Aorta (tissue), 5 donors: Measurements from ENCODE around the gene RASSF3. TPM values are rescaled to one million over a fixed set of nuclear protein-coding genes. Genes with fewer than 3 reads are reported as not detected.
A peak's percentile ranks its signal among the peaks of the same experiment; 100 is the strongest.
"Not testable (repeated sequence)": the region's sequence is repeated elsewhere in the genome, so short reads cannot be mapped to it uniquely, and the experiment has no call there.

Source experiments
- ATAC-seq: fragments of 200-7000 bp; cut with Tn5 transposase; one replicate; pipeline ENCODE4 v1.9.1; 2022; ENCODE audit warnings: moderate library complexity; ENCODE audit not compliant: low FRiP score
- DNase-seq, 2 donors: peaks; one replicate each; pipeline ENCODE4 v3.0.0-alpha.2; 2020
- H3K27ac ChIP-seq, 2 donors: one replicate each; pipeline ENCODE4 v1.5.1; 2013; ENCODE audit warnings: low read length in 2 of 2, mild to moderate bottlenecking in 2 of 2, moderate library complexity in 2 of 2, control low read depth in 1 of 2, inconsistent platforms in 1 of 2, low read depth in 1 of 2
- H3K27me3 ChIP-seq, 2 donors: one replicate each; pipeline ENCODE4 v1.6.1; 2013; ENCODE audit warnings: control low read depth in 1 of 2, low read length in 1 of 2, mild to moderate bottlenecking in 1 of 2, moderate library complexity in 1 of 2; ENCODE audit not compliant: insufficient read depth in 2 of 2, control insufficient read depth in 1 of 2
- H3K36me3 ChIP-seq, 2 donors: one replicate each; pipeline ENCODE4 v1.6.1; 2013; ENCODE audit warnings: control low read depth in 1 of 2, low read length in 1 of 2, mild to moderate bottlenecking in 1 of 2; ENCODE audit not compliant: insufficient read depth in 2 of 2, control insufficient read depth in 1 of 2
- H3K4me1 ChIP-seq, 2 donors: one replicate each; pipeline ENCODE4 v1.6.1; 2013; ENCODE audit warnings: low read length in 2 of 2, control low read depth in 1 of 2, mild to moderate bottlenecking in 1 of 2, moderate library complexity in 1 of 2; ENCODE audit not compliant: insufficient read depth in 2 of 2, control insufficient read depth in 1 of 2
- H3K4me3 ChIP-seq, 2 donors: one replicate each; pipeline ENCODE4 v1.5.1; 2013; ENCODE audit warnings: low read length in 2 of 2, control low read depth in 1 of 2, mild to moderate bottlenecking in 1 of 2
- H3K9me3 ChIP-seq: one replicate; pipeline ENCODE4 v1.6.1; 2013; ENCODE audit warnings: mild to moderate bottlenecking, low read length; ENCODE audit not compliant: control insufficient read depth
- WGBS, 2 donors: extraction: QIAGEN DNeasy Blood & Tissue Kit; methylation state at CpG; one replicate each; pipeline ENCODE4 v1.1.7; 2013; 5-methylcytosine and 5-hydroxymethylcytosine counted together
- intact Hi-C, 2 donors: fragments of 100-400 bp; cut with DNase I; formaldehyde crosslinking; loops; one replicate each; pipeline versions ENCODE4 v1.14.2 to v1.15.0; 2022
- polyA plus RNA-seq, 2 donors: library from polyadenylated mRNA; stranded (reverse); fragments of 200-250 nt; gene quantifications; one replicate each; pipeline ENCODE4 v1.2.3, GENCODE V29; 2013
- total RNA-seq, 2 donors: library from RNA; stranded (reverse); fragmentation: NEBNext Ultra II Directional; extraction: Animal tissue kit (Norgen Biotek cat#: 25700); gene quantifications; one replicate each; pipeline ENCODE4 v1.2.1, GENCODE V29; 2021
- donor health status: healthy with polysubstance abuse.
- donor health status: Bipolar disorder and iron deficiency.
- donor health status: DM: no; HTN: no; CAD: no.
- donor health status: DM: no; HTN: no; CAD: no.
- donor health status: DM: yes; HTN: yes; CAD: no.

Gene RASSF3
- total and polyA plus RNA-seq, 4 donors = 85.1 to 445 (median 307) TPM

GRCh38 chr12:64685050-64685449 is 74.8 kb downstream of the RASSF3 start:
- Histone ChIP-seq H3K36me3 (peaks cover 0 to 5% of the 10 kb centered on the region in 2 donors), H3K27ac (no peak overlapping the region), H3K9me3 (no peaks in the 10 kb centered on the region), H3K27me3 (no peaks in the 10 kb centered on the region), H3K4me1 (peaks cover 0 to 3% of the 10 kb centered on the region in 2 donors), H3K4me3 (no peak overlapping the region)
- WGBS, 2 donors = 93 to 94% methylated on average over 6 of the region's 6 CpGs
- DNase-seq (no peak), ATAC-seq (no peak)
- intact Hi-C loops = loop anchor here in 1 of 2 donors (5.0 kb wide), 1 partner anchor 73 kb away; the partner anchor contains the start of gene RASSF3

- H3K4me1 ChIP-seq = peaks cover 0 to 3% of the 10 kb centered on the region in 2 donors
- ATAC-seq (no peak), DNase-seq (no peak)
- H3K27me3 ChIP-seq = no peaks in the 10 kb centered on the region
- WGBS, 2 donors = 82 to 87% methylated on average over 15 of the region's 15 CpGs
- intact Hi-C loops = loop anchor here in 1 of 2 donors (5.0 kb wide), 1 partner anchor 73 kb away; the partner anchor contains the start of gene RASSF3
- no peak overlapping the region for H3K4me3 ChIP-seq
- no peak overlapping the region for H3K27ac ChIP-seq
- peaks cover 0 to 5% of the 10 kb centered on the region in 2 donors for H3K36me3 ChIP-seq
- no peaks in the 10 kb centered on the region for H3K9me3 ChIP-seq
These were observed 75.3 kb downstream of the RASSF3 start for GRCh38 chr12:64685605-64686004.

- intact Hi-C loops = loop anchor here in 1 of 2 donors (5.0 kb wide), 1 partner anchor 76 kb away; the partner anchor contains the start of gene RASSF3
- DNase-seq (no peak), ATAC-seq (no peak)
- Histone ChIP-seq H3K36me3 (peaks cover 3 to 5% of the 10 kb centered on the region in 2 donors), H3K9me3 (no peaks in the 10 kb centered on the region), H3K4me3 (no peak overlapping the region), H3K4me1 (peaks cover 0 to 6% of the 10 kb centered on the region in 2 donors), H3K27ac (peak overlapping the region; percentile 5 to 37), H3K27me3 (no peaks in the 10 kb centered on the region)
- 23 to 26% methylated on average over 5 of the region's 5 CpGs for WGBS, 2 donors
These were observed 77.5 kb downstream of the RASSF3 start for GRCh38 chr12:64687816-64688215.

- peaks cover 3 to 5% of the 10 kb centered on the region in 2 donors for H3K36me3 ChIP-seq
- WGBS, 2 donors = 14 to 16% methylated on average over 6 of the region's 6 CpGs
- peak overlapping the region; percentile 5 to 37 for H3K27ac ChIP-seq
- no peaks in the 10 kb centered on the region for H3K9me3 ChIP-seq
- ATAC-seq (no peak), DNase-seq (no peak)
- intact Hi-C loops = loop anchor here in 1 of 2 donors (5.0 kb wide), 1 partner anchor 76 kb away; the partner anchor contains the start of gene RASSF3
- no peak overlapping the region for H3K4me3 ChIP-seq
- peaks cover 0 to 5% of the 10 kb centered on the region in 2 donors for H3K4me1 ChIP-seq
- no peaks in the 10 kb centered on the region for H3K27me3 ChIP-seq
These were observed 77.9 kb downstream of the RASSF3 start for GRCh38 chr12:64688219-64688618.

- Histone ChIP-seq H3K4me1 (peaks cover 0 to 3% of the 10 kb centered on the region in 2 donors), H3K9me3 (no peaks in the 10 kb centered on the region), H3K27ac (peak overlapping the region in 1 of 2 donors; percentile 61), H3K36me3 (peaks cover 3 to 5% of the 10 kb centered on the region in 2 donors), H3K27me3 (no peaks in the 10 kb centered on the region), H3K4me3 (no peak overlapping the region)
- WGBS, 2 donors = 34% methylated on average over 7 of the region's 7 CpGs
- DNase-seq (no peak), ATAC-seq (peak; percentile 59)
- intact Hi-C loops = loop anchor here in 1 of 2 donors (5.0 kb wide), 1 partner anchor 76 kb away; the partner anchor contains the start of gene RASSF3
These were observed 78.4 kb downstream of the RASSF3 start for GRCh38 chr12:64688715-64689114.

- H3K27ac ChIP-seq, intact Hi-C loops: not testable (repeated sequence)
These were observed 79.9 kb downstream of the RASSF3 start for GRCh38 chr12:64690236-64690635.

GRCh38 chr12:64691227-64691794 is 81.0 kb downstream of the RASSF3 start:
- intact Hi-C loops = no loop called here
- peaks cover 3% of the 10 kb centered on the region in 2 donors for H3K36me3 ChIP-seq
- H3K9me3 ChIP-seq = no peaks in the 10 kb centered on the region
- DNase-seq (no peak), ATAC-seq (no peak)
- H3K27ac ChIP-seq = peak overlapping the region in 1 of 2 donors; percentile 9
- H3K4me3 ChIP-seq = no peak overlapping the region
- 76 to 82% methylated on average over 6 of the region's 6 CpGs for WGBS, 2 donors
- H3K27me3 ChIP-seq = no peaks in the 10 kb centered on the region
- peaks cover 0 to 4% of the 10 kb centered on the region in 2 donors for H3K4me1 ChIP-seq

More at GRCh38 chr12:64690236-64690635, 79.9 kb downstream of the RASSF3 start:
- H3K4me1 ChIP-seq, H3K36me3 ChIP-seq, ATAC-seq, H3K9me3 ChIP-seq, H3K27me3 ChIP-seq, DNase-seq, H3K4me3 ChIP-seq: not testable (repeated sequence)
- WGBS, 2 donors = 96 to 97% methylated on average over 6 of the region's 6 CpGs

GRCh38 chr12:64691795-64692583 is 81.7 kb downstream of the RASSF3 start:
- Histone ChIP-seq H3K36me3 (peaks cover 3% of the 10 kb centered on the region in 2 donors), H3K9me3 (no peaks in the 10 kb centered on the region), H3K27me3 (no peaks in the 10 kb centered on the region), H3K4me1 (peaks cover 0 to 4% of the 10 kb centered on the region in 2 donors), H3K4me3 (no peak overlapping the region), H3K27ac (peak overlapping the region in 1 of 2 donors; percentile 9)
- WGBS, 2 donors = 23 to 30% methylated on average over 2 of the region's 2 CpGs
- no peak for ATAC-seq
- no peak for DNase-seq
- intact Hi-C loops = no loop called here
